GM18858 (cell line): Measurements from ENCODE around the gene OST4.
A peak's percentile ranks its signal among the peaks of the same experiment; 100 is the strongest.

Experiments used
- ATAC-seq: cut with Tn5 transposase; IDR thresholded peaks from one replicate; pipeline ENCODE4 v1.9.1; 2021; ENCODE audit not compliant: unreplicated experiment

The OST4 gene

DNA sequence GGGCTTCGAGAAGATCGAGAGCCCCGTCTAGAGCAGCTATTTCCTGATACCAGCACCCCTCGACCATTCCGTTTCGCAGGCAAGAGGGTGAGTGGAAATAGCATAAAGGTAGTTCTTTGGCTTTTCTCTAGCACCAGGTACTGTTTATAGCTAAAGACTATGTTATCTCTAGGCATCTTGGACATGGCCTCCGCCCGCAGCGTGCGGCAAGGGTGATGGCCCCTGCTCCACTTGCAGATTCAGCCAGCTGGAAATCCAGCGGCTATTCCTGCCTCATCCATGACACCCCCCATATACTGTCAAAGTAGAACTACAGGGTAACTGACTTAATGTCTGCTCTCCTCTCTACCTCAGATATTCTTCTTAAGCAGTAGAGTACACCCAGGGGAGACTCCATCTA, 16.7 kb downstream of the OST4 start:
- no peak for ATAC-seq

DNA sequence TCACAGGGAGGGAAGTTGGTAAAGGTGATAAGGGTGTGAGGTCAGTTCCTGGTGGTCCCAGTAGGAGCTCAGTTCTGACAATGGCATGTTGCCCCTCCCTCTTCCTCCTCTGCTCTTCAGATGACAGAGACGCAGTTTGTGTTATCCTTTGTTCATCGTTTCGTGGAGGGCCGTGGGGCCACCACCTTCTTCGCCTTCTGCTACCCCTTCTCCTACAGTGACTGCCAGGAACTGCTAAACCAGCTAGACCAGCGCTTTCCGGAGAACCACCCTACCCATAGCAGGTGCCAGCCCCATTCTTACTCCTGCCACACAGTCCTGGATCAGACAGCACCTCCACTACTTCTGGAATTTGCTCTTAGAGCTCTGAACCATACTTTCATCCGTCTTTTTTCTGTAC, 17.7 kb downstream of the OST4 start:
- no peak for ATAC-seq

DNA sequence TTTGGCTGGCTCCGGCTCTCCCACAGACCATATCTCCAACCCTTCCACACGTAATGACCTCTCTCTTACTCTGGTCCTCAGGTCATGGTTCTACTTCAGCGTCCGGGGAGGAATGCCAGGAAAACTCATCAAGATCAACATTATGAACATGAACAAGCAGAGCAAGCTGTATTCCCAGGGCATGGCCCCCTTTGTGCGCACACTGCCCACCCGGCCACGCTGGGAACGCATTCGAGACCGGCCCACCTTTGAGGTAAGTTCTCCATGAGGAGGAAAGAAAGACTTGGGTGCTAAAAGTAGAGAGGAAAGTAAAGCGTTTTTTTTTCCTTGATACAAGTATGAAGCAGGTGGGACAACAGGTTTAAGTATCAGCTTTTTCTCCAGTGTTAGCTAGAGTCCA, 18.1 kb downstream of the OST4 start:
- no peak for ATAC-seq

DNA sequence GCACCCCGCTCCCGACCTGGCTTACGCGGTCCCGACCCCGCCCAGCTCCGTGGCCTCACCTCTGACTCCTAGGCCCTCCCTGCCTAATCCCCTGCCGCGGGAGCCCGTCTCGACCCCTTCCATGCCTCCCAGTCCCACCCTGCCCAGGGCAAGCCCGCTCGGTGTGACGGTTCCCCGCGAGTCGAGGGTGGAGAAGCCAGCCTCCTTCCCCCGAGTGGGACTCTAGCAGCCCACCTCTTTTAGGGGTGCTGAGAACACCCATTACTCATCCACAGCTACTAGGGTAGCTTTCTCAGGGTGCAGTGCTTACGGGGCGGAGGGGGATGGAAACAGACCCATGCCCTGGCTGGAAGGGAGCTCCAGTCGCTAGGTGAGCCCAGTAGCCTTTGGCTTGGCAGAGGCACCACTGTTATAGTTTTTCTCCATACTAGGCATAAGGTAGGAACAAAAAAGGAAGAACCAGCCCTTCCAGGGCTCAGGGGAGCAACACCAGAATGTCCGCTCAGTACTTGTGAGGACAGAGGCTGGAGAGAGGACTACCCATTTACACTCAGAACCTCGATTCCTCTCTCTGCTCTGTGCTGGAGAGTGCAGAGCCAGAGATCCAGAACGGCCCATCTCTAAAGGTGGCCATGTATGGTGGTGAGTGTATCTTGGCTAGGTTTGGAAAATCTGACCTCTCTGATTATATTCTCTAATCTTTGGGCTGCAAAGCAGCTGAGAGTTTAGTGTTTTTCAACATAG, 19.4 kb downstream of the OST4 start:
- no peak for ATAC-seq

DNA sequence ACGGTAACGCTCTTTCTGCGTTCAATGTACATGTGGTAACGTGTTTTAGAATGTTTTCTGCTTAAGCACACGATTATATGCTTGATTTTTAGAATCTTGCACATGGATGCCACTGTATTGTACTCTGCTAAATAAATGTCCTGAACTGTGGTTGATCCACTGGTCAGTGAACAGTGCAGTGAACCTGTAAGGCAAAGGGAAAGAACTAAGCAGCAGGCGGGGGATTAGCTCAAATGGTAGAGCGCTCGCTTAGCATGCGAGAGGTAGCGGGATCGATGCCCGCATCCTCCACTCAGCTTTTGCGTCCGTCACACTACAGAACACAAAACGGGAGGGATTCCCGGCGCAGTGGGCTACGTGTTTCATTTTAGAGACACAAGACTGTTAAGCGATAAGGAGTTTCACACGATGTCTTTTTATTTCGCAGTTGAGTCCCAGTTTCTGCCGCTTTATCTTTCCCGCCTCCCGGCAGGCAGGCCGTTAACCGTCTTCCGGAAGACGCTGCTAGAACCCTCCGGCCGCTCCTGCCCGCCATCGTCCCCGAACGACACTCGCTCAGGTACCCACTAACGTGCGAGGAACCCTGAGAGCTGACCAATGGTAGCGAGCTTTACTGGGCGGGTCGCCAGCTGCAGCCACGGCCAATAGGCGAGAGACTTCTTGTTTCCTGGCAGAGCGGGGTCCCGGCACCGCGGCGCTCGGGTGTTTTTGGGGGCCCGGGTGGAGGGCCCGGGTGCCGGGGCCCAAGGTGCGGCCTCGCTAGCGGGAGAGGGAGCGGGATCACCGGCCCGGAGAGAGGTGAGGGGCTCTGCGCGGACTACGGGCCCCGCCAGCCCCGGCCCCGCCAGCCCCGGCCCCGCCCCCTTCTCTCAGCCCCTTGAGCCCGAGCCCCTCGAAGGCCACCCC, 20.2 kb downstream of the OST4 start, which contains the start of gene AGBL5:
TSS of gene AGBL5 (plus strand) at position 673 of the 906 bp plus-strand sequence. CDS start 1,291 bp downstream, outside the sequence.
- peak; percentile 54 for ATAC-seq

DNA sequence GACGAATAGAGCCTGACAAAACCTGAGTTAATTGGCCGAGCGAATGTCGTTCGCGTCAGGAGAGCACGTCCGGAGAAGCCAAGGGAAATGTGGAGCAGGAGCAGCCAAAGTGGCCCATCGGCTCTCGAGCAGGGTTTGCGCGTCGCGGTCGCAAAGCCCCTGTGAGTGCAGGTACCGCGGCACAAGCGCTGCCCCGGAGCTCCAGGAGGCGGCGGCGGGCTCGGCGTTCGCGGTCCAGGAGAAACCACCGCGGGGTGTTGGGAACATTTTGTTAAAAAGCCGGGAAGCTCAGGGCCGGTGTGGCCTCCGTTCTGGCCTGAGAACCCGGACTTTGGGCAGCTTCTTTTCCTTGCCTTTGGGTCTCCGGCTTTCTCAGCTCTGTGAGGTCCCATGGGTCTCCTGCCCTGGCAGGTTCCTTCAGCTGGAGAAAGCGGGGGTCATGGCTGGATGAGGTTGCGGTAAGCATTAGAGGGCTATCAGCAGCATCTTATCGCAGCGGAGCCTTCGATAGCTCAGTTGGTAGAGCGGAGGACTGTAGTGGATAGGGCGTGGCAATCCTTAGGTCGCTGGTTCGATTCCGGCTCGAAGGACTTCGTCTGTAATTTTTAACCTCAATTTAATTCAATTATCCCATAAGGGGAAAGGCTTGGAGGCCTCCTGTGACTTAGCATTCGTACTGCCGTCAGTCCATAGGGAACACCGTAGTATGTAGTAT, 21.0 kb downstream of the OST4 start:
- peak; percentile 35 for ATAC-seq

DNA sequence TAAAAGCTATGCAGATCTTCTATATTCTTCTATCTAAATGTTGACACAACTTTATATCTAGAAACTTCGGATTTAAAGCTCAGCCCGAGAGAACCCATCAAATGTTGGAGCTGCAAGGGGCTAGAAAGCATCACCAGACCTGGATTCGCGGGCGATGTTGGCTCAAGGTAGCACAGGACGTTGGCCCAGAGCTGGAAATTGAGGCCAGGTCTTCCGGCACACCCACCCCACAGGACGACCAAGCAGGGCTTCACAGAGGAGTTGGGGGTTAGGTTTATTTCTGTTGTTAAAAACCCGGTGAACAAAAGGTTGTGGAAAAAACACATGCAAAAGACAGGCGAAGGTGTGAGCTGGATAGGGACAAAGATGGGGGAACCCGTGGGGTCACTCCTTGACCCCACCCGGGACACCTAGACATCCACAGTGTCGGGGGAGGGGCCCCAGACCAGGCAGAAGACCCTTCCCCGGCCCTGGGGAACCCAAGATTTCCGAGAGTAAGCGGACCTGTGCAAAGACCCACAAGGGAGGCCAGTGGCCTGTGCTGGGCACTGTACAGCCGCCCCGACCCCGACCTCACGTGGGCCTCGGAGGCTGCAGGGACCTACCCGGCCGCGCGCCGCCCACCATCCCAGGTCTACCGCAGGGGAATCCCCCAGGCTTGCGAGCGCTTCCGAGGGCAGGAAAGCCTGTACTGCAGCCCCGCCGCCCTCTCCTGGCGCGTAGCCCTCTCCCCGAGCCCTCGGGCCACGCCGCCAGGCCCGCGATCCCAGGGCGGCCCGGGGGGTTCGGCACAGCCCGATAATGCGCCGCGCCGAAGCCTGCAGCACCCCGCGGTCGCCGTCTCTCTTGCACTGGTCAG, 21.8 kb downstream of the OST4 start:
- ATAC-seq = peak; percentile 21

DNA sequence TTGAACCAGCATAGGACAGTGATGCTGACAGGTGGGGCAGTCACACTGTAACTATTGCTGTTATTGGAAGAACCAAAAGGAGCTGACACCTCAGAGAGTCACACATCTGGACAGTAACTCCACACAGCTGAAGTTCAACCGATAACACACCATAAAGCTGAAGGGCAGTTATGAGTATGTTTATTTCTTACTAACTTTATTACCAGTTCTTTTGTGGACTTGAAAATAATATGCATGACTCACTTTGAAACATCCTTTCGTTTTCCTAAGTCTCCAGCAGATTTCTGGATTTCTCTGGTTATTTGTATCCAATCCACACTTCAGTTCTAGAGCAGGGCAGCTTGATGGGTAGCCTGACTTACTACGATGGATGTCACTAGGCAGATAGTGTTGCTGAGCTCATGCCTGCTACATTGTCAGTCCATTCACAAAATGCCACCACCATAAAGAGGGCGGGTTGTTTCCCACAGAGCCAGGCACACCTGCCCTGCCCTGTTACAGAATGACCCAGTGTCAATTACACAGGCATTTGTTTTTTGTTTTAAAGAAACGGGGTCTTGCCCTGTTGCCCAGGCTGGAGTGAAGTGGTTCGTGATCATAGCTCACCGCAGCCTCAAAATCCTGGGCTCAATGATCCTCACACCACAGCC, 28.3 kb downstream of the OST4 start:
- ATAC-seq = no peak

DNA sequence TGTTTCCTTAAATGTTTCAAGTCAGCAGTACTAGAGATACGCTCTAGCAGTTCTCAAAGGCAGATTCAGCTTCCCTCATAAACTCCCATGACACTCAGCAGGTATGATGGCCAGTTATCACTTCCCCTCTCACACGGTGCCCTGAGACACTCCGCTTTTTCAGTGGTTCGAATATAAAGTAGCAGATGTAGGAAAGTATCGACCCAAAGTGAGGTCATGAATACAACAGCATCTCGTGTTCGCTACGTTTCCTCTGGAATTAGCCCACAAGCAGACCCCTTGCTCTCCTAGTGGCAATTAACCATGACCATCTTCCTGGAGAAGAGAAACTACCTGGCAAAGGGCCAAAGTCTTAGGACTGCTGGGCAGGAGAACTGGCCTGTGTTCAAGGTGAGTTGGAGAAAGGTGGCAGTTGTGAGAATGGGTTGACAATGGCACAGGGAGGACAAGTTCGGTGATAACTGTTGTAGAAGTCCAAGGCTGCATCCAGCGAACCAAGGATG, 29.2 kb downstream of the OST4 start:
- peak; percentile 70 for ATAC-seq

DNA sequence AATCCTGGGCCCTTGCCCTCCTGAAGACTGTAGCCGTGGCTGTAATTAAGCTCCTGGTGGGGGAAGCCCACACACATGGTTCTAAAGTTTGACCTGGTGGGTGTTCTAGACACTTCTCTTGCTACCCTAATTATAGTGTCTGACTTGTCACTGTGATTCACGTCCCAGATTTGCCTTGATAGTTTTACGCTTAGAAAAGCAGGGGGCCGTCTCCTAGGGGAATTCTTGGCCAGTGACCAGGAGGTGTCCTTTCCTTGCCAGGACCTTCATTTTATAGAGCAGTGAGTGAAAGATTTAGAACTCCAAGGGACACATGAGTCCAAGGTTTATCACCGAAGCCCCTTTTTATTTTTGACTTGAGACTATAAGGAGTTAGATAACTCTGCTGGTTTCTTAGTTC, 29.7 kb downstream of the OST4 start:
- no peak for ATAC-seq

DNA sequence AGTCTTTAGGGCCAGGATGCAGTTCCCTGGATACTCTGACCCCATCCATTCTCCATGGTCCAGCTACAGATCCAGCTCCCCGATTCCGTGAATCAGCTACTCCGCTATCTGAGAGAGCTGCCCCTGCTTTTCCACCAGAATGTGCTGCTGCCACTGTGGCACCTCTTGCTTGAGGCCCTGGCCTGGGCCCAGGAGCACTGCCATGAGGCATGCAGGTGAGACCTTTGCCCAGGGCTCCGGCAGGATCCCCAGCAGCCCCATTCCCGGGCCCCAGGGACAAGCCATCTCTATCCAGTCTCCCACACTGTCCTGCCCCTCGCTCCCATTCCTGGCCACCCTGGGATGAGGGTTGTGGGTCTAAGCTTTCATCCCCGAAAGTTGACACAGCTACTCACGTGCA, 31.2 kb downstream of the OST4 start:
- ATAC-seq = no peak

DNA sequence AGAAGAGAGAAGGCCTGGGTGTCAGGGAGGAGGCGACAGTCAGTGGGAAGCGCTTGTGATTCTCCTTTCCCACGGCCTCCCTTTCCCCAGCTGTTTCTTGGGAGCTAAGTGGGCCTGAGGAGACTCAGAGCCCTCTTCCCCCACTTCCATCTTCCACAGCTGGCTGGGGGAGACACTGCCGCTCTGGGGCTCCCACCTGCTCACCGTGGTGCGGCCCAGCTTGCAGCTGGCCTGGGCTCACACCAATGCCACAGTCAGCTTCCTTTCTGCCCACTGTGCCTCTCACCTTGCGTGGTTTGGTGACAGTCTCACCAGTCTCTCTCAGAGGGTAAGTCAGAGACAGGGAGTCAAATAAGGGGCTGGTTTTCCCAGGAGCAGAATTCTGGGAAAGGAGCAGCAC, 31.6 kb downstream of the OST4 start:
- no peak for ATAC-seq

DNA sequence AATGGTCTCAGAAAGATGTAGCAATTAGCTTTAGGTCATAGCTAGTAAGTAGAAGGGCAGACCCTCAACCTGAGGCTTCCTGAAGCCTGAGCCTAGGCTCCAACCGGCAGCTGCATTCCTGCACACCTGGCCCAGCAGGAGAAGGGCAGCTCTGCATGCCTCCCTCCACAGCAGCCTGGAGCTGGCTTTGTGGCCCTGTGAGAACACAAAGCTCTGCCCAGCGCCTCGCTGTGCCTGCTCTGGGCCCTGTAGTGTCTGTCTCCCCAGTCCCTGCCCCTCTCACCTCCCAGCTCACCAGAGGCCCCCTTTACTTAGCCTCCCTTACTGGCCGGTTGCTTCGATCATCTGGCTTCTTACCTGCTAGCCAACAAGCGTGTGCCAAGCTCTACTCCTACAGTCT, 32.0 kb downstream of the OST4 start:
- ATAC-seq = no peak

DNA sequence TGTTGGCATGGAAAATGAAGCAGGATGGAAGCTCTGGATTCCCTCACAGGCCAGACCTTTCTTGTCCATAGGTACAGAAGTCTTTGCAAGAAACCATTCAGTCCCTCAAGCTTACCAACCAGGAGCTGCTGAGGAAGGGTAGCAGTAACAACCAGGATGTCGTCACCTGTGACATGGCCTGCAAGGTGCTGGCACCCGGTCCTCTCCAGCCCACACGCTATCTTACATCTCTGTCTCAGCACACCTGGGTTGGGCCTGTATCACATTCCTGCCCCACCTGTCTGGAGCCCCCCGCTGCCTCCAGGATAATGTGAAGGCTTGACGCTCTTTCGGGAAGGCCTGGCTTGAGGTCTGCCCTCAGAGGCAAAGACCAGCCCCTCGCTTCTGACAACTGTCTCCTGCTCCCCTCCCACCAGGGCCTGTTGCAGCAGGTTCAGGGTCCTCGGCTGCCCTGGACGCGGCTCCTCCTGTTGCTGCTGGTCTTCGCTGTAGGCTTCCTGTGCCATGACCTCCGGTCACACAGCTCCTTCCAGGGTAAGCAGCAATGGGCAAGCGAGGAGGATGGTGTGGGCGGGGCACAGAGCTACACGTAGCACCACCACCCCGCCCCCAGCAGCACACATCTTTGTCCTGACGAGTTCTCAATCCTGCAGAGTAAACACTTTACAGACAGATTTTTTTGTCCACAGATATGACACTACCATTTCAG, 32.7 kb downstream of the OST4 start:
- no peak for ATAC-seq

DNA sequence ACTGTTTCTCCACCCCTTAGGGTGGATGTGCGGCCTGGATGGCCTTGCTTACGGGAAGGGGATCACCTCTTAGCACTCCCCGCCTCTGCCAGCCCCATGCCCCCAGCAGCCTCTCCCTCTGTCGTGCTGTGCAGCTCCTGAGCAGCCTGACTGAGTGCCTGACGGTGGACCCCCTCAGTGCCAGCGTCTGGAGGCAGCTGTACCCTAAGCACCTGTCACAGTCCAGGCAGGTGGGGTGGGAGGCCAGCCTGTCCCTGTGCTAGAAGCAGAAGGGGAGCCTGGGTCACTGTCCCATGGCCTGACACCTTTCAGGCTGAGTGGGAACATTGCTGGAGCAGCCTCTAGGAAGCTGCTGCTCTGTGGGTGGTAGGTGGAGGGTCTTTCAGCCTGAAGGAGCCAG, 33.4 kb downstream of the OST4 start:
- ATAC-seq = no peak

DNA sequence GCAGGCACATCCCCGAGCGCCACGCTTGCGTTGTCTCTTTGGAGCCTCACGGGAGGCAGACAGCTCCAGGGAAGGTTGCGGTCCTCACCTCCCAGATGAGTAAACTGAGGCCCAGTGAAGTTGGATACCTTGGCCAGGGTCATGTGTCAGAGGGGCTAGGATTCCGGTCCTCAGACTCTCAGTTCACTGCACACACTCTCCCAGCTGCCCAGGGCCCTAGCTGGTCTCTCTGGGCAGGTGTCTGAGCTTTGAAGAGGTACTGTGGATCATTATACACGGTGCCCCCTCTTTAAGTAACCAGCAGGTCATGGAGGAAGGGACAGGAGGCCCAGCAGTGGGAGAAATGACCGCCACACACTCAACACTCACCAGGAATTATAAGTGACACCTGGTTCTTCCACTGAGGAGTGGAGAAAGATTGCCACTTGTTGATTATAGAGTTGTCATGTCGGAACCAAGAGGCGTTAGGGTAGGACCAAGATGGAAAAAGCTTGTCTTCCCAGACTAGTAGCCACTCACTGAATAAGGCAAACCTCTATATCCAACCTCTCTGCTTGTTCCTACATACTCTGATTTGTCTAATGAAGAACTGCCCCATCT, 38.1 kb downstream of the OST4 start:
- ATAC-seq = no peak

DNA sequence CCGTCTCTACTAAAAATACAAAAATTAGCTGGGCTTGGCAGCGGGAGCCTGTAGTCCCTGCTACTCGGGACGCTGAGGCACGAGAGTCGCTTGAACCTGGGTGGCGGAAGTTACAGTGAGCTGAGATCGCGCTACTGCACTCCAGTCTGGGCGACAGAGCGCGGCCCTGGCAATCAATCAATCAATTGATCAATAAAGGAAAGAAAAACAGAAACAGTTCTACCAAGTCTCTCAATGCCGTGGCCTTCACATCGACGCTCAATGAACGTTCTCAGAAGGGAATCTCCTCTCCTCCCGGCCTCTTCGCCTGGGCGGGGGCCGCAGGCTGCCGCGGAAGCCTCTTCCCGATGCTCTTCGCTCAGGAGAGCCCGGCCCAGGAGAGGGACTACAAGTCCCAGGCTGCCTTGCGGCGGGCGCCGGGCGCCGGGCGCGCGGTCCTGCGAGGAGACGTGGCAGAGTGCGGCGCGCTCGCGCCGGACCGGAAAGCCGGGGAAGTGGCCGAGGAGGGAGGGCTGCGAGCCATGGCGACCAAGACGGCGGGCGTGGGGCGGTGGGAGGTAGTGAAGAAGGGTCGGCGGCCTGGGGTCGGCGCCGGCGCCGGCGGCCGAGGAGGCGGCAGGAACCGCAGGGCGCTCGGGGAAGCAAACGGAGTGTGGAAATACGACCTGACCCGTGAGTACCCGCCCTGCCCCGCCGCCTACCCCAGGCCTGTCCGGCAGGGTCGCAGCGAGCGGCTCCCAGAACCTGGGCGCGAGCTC, 38.8 kb downstream of the OST4 start, which contains the start of gene TMEM214:
TSS of gene TMEM214 (plus strand) at position 471 of the 758 bp plus-strand sequence. CDS start at position 522, 51 bp downstream.
- peak; percentile 81 for ATAC-seq

DNA sequence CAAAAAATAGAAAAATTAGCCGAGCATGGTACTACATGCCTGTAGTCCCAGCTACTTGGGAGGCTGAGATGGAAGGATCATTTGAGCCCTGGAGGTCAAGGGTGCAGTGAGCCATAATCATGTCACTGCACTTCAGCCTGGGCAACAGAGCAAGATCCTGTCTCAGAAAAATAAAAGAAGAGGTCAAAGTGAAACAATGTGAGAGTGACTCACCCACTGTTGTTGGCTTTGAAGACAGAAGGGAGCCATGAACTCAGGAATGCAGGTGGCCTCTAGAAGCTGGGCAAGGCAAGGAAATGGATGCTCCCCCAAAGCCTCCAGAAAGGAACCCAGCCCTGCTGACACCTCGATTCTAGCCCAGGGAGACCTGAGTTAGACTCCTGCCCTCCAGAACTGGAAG, 42.4 kb downstream of the OST4 start:
- ATAC-seq = no peak
